Measurements from ENCODE around the gene ETV6.

The ETV6 gene

GRCh38 chr12:11771356-11771755 lies 121.9 kb downstream of the ETV6 start:
- DNase-seq (ENCODE audit: extremely low read depth in 1 of 2, low read depth in 1 of 2): no peak

- no peak for DNase-seq (ENCODE audit: extremely low read depth in 1 of 2, low read depth in 1 of 2)
Measured at GRCh38 chr12:11771895-11772502, 122.5 kb downstream of the ETV6 start.

- DNase-seq (ENCODE audit: extremely low read depth in 1 of 2, low read depth in 1 of 2): no peak
Measured at GRCh38 chr12:11773889-11774677, 124.6 kb downstream of the ETV6 start.

GRCh38 chr12:11774821-11775220 lies 125.3 kb downstream of the ETV6 start:
- no peak for DNase-seq (ENCODE audit: extremely low read depth in 1 of 2, low read depth in 1 of 2)

GRCh38 chr12:11776316-11776715 lies 126.8 kb downstream of the ETV6 start:
- DNase-seq (ENCODE audit: extremely low read depth in 1 of 2, low read depth in 1 of 2): no peak

GRCh38 chr12:11777451-11777850 lies 128.0 kb downstream of the ETV6 start:
- DNase-seq (ENCODE audit: extremely low read depth in 1 of 2, low read depth in 1 of 2): no peak

GRCh38 chr12:11777962-11778361 lies 128.5 kb downstream of the ETV6 start:
- no peak for DNase-seq (ENCODE audit: extremely low read depth in 1 of 2, low read depth in 1 of 2)

GRCh38 chr12:11778713-11779685 lies 129.5 kb downstream of the ETV6 start:
- no peak for DNase-seq (ENCODE audit: extremely low read depth in 1 of 2, low read depth in 1 of 2)

- no peak for DNase-seq (ENCODE audit: extremely low read depth in 1 of 2, low read depth in 1 of 2)
Measured at GRCh38 chr12:11780521-11781101, 131.1 kb downstream of the ETV6 start.

GRCh38 chr12:11782914-11783420 lies 133.5 kb downstream of the ETV6 start:
- DNase-seq (ENCODE audit: extremely low read depth in 1 of 2, low read depth in 1 of 2): no peak

- no peak for DNase-seq (ENCODE audit: extremely low read depth in 1 of 2, low read depth in 1 of 2)
Measured at GRCh38 chr12:11785712-11786111, 136.2 kb downstream of the ETV6 start.

- DNase-seq (ENCODE audit: extremely low read depth in 1 of 2, low read depth in 1 of 2): no peak
Measured at GRCh38 chr12:11786638-11787365, 137.3 kb downstream of the ETV6 start.

GRCh38 chr12:11787437-11787836 lies 138.0 kb downstream of the ETV6 start:
- no peak for DNase-seq (ENCODE audit: extremely low read depth in 1 of 2, low read depth in 1 of 2)

GRCh38 chr12:11787933-11788849 lies 138.7 kb downstream of the ETV6 start:
- DNase-seq (ENCODE audit: extremely low read depth in 1 of 2, low read depth in 1 of 2): no peak

- DNase-seq (ENCODE audit: extremely low read depth in 1 of 2, low read depth in 1 of 2): no peak
Measured at GRCh38 chr12:11793921-11794710, 144.6 kb downstream of the ETV6 start.

- DNase-seq (ENCODE audit: extremely low read depth in 1 of 2, low read depth in 1 of 2): no peak
Measured at GRCh38 chr12:11794751-11795150, 145.3 kb downstream of the ETV6 start.

- no peak for DNase-seq (ENCODE audit: extremely low read depth in 1 of 2, low read depth in 1 of 2)
Measured at GRCh38 chr12:11795192-11795912, 145.9 kb downstream of the ETV6 start.
